DMS79 (cell line): ENCODE measurements around the gene S1PR1.
"Not testable (repeated sequence)": the region's sequence is repeated elsewhere in the genome, so short reads cannot be mapped to it uniquely, and the experiment has no call there.

Experiments
- DNase-seq: peaks from one replicate; lab custom pipeline; 2025; lab: John Stamatoyannopoulos, UW

Gene S1PR1

DNA sequence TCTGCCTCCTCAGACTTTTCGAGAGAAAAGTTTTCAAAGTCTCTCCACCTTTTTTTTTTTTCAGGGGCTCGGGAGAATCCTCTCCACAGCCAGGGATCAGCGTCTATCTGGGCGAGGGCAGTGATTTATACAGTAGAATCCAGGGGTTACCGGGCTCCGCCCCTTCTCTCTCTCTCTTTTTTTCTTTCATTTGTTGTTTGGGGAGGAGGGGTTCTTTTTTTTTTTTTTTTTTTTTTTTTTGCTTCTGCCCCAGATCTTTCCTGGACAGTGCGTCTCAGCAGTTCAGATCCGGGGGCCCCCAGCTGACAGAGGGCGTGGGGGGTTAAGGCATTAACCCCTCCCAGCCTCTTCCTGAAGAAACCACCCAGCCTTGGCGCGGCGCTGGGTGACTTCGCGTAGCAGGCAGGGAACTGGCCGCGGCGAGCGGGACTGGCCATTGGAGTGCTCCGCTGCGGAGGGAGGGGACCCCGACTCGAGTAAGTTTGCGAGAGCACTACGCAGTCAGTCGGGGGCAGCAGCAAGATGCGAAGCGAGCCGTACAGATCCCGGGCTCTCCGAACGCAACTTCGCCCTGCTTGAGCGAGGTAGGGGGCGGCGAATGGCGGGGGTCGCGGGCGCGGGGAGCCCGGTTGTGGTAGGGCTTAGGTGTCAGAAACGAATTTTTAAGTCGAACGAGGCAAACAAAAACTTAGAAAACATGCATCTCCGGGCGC, at the start of gene S1PR1:
TSS of gene S1PR1 (plus strand) at position 504 of the 713 bp plus-strand sequence. CDS start 1,966 bp downstream, outside the sequence.
- DNase-seq = no peak

DNA sequence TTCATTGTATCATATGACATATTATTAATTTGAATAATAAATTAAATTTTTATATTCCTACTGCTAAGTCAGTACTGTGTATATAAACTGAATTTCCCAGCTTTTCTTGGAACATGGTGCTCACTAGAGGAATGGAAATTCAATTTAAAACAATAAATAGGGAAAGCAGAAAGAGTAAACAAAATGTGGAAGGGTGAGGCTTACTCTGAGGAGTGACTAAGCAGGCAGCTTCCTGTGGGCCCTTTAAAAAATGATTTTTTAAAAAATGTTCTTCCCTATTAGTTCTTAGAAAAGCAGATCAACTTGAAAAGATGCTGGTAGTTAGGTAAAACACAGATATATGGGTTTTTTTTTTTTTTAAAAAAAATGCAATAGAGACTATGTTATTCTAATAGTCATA, 49.5 kb upstream of the S1PR1 start:
- no peak for DNase-seq

DNA sequence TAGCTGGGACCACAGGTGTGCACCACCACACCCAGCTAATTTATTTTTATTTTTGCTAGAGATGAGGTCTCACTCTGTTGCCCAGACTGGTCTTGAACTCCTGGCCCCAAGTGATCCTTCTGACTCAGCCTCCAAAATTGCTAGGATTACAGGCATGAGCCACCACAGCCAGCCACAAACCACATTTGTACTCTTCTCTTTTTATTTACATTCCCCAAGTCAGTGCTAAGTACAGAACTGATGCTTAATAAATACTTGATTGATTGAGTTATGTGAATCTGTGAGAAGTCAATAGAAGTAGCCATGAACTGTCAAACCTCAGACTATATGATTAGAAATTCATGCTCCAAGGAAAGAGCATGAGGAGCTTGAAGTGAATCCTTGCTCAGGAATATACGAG, 48.5 kb upstream of the S1PR1 start:
- DNase-seq = no peak

DNA sequence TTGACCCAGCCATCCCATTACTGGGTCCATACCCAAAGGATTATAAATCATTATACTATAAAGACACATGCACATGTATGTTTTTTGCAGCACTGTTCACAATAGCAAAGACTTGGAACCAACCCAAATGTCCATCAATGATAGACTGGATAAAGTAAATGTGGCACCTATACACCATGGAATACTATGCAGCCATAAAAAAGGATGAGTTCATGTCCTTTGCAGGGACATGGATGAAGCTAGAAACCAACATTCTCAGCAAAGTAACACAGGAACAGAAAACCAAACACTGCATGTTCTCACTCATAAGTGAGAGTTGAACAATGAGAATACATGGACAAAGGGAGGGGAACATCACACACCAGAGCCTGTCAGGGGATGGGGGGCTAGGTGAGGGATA, 47.9 kb upstream of the S1PR1 start:
- DNase-seq = not testable (repeated sequence)

DNA sequence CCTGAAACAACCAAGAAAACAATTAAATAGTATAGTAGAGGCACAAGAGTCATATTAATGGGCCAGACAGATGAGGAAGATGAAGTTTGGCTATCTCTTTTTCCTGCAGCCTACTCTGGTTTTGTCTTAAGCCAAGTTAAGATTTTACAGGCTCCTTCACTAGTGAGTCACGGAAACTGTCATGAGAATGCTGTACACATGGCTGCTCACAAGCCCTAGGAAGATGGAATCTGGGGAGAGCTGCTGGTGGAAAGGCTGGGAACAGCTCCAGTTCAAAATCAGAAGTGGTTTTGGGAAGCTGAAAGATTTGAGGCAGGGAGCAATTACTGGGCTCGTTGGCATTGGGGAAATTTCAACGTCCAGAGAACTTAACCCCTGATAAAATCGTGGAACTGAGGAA, 46.4 kb upstream of the S1PR1 start:
- no peak for DNase-seq

DNA sequence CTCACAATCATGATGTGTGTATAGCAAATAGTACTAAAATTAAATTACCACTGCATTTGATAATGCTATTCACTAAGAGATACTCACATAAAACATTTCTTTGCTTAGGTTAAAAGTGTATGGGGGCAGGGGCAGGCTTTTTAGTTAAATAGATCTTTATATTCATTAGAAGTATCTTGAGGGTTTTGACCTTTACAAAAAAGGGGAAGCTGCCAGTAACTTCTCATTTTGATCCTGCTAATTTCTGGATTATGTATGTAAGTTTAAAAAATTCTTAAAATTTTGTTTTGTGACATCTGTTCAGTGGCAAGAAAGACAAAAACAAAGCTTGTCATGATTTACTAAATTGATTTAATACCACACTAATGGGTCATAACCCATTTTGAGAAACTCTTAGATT, 45.8 kb upstream of the S1PR1 start:
- DNase-seq = no peak

DNA sequence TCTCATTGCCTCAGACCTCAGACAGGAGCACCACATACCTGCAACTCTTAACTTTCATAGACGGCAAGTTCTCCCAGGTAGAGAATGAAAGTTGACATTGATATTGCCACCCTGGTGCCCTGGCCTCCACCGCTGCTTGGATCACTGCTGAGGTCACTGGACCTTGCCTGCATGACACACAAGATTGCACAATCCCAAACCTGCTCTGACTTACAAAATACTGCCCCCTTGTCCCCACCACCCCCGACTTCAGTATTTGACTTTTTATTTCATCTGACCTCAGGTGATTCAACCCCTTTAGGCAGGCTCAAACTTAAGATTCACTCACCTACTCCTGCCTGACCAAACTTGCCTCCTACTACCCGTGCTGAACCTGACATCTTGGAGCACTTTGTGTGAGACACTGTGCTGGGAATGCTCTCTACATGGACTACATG, 43.1 kb upstream of the S1PR1 start:
- no peak for DNase-seq

DNA sequence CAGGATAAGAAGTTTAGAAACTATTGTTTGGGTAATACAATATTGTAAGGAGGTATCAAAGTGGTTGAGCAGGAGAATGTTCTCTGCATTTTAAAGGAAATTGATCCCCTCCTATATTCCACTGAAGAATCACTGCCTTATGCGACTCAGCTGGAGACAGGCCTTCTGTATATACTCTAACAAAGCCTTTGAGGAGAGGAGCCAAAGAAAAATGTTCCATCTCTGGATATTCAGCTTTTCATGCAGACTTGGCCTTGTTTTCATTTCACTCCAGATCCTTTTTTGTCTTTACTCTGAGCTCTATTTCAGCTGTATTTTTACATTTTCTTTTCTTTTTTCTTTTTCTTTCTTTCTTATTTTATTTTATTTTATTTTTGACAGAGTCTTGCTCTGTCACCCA, 42.1 kb upstream of the S1PR1 start:
- no peak for DNase-seq

DNA sequence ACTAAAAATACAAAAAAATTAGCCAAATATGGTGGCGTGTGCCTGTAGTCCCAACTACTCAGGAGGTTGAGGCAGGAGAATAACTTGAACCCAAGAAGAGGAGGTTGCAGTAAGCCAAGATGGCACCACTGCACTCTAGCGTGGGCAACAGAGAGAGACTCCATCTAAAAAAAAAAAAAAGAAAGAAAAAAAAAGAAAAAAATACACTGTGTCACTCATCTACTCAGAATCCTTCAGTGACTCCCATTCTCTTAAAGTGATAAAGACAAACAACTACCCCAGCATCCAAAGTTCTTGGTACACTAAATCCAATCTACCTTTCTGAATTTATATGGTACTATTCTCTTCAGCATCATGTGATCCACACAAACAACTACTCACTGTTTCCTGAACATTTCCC, 40.2 kb upstream of the S1PR1 start:
- no peak for DNase-seq

DNA sequence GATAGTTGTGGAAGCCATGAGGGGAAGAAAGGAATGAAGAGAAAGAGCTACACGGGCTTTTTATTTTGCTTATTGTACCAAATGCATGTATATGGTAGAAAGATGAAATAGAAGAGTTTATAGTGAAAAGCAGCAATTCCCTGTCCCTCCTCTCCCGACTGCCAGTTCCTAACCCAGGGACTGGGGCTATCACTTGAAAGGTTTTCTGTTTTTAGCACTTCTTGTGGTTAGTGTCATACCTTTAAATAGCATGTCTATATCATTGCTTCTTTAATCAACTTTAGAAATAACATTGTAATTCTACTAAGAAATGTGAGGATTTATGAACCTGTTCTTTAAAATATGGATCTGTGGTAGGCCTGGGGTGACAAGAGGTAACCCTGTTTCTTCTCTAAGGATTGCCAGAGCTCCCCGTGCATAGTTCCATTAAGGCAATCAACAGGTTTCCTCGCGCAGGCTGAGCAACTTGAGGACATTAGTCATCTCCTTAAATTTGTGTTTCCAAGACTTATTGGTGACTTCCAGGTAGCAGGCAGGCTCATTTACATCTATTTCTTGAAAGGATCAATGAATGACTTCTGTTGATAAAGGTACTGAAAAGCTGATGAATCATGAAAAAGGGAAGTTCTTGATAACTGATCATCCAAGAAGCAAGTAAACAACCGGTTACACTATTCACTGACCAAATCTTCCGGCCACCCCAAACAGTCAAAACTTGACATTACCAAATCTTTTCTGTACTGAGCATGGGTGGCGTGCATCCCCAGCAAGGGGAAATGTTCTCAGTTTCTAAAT, 37.8 kb upstream of the S1PR1 start:
- DNase-seq = no peak

DNA sequence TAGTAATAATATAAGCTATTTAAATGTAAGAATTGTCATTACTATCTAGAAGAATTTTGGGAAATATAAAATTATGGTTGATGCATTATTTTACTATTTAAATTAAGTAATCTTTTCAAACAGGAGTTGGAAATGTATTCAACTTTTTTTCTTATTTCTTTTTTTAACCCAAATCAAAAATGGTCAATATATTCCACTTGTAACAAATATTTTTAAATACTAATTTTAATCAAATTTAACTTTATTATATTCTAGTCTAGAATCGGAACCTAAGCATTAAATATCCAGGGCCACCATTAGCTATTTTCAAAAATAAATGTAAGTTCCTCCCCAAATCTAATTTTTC, 37.2 kb upstream of the S1PR1 start:
- DNase-seq = no peak

DNA sequence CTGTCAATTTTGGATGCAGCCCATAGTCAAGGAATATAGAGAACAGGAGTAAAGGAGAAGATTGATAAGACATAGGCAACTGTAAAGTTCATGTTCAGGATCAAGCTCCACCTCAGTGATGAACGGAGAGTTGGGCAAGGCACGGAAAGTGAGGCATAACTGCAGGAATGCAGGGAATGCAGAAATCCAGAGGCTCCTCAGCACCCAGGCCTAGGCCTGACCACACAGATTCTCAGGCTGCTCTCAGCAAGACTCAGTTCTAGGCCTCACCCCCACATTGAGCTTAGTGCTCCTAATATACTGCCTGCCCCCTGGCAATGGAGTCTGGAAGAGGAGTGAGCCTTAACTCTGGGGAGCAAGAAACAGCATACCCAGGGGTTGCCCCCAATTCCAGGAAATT, 36.3 kb upstream of the S1PR1 start:
- DNase-seq = no peak

DNA sequence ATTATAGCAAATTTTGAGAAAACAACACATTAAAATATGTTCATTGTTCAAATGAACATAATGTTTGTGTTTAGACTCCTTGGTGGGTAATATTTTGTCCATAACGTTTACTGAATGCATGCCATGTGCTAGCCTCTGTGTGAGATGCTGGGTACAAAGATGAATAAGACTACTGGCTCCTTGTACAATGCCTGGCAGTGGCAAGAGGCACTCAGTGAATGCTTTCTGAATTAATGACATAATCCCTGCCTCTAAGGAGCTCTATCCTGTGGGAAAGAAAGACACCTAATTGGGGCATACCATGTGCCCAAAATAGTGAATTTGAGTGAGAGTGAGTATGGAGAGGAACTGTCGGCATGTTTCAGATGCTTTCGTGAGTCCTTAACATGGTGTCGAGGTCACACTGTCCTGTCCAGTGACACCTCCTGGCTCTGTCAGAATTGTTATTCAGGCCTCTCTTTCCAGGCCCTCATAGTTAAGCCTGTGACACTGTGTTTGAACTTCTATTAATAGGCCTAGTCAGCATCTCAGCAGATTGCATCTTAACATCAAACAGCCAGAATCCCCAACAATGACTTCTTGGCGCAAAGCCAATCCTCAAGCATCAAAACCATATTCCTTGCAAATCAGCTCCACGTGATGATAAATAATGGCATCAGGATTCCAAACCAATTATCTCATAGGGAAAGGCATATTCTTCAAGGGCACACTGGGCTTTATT, 32.8 kb upstream of the S1PR1 start:
- no peak for DNase-seq

DNA sequence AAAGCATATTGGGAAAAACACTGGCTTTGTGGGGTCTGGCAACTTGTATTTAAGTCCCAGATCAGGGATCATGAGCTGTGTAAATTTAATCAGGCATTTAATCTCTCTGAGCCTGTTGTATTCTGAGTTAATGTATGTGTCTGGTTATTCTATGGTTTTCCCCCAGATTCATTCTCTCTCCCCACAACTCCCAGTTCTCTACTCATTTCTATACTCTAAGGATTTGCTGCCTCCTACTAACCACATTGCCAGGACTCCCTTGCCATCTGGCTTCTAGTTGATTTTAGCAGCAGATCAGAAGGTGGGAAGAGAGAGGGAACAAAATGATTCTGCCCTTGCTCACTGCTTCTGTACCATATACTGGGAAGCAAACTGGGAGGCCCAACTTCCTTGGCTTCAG, 31.4 kb upstream of the S1PR1 start:
- no peak for DNase-seq

DNA sequence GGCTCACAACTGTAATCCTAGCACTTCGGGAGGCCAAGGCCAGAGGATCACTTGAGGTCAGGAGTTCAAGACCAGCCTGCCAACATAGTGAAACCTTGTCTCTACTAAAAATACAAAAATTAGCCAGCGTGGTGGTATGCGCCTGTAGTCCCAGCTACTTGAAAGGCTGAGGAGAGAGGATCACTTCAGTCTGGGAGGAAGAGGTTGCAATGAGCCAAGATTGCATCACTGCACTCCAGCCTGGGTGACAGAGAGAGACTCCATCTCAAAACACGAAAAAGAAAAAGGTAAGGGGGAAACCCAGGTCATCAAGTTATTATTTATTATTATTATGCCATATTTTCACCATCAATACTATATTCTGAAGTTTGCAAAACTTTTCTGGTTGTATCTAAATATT, 30.7 kb upstream of the S1PR1 start:
- not testable (repeated sequence) for DNase-seq

DNA sequence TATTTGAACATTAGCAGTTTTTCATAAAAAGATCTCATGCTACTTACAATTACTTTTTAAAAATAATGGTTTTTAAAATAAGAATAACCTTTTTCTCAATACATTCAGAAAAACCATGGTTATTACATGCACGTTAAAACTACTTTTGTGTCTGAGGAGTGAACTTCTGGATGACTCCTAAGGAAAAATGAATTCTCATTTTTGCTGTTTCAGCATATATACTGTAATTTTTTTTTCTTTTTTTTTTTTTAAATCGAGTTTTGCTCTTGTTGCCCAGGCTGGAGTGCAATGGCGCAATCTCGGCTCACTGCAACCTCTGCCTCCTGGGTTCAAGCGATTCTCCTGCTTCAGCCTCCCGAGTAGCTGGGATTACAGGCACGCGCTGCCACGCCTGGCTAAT, 29.5 kb upstream of the S1PR1 start:
- not testable (repeated sequence) for DNase-seq

DNA sequence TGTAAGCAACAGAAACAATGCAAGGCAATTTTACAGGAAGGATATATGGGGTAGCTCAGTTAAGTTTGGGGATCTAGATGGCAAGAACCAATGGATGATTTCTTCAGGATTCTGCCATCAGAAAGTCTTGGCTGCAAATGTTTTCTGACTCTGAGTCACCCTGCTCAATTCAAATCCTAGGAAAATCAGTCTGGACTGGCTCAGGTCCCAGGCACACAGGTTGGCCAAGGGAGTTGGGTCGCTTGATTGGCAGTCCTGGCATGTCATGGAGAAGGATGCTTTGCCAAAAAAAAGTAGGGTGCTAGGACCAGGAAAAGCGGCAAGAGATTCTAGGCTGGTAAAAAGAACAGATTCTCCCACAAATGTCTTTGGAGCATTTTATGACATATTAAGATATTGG, 28.9 kb upstream of the S1PR1 start:
- no peak for DNase-seq

DNA sequence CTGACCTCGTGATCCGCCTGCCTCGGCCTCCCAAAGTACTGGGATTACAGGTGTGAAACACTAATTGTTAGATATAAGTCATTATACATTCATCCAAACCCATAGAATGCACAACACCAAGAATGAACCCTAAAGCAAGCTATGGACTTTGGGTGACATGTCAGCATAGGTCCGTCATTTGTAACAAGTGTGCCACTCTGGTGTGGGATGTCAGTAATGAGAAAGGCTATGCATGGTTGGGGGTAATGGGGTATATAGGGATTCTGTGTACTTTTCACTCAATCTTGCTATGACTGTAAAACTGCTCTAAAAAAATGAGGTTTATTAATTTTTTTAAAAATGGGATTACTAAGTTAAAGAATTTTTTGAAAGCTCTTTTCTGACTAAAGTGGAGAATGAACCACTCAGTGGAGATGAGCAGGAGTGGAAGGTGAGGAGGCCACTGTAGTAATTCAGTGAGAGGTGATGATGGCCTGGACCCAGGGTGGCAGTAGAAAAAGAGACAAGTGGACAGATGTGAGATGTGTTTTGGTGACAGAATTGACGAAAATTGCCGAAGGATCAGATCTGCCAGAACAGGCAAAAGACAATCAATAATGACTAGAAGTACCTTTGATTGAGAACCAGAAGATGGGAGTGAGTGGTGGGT, 21.3 kb upstream of the S1PR1 start:
- DNase-seq = no peak

DNA sequence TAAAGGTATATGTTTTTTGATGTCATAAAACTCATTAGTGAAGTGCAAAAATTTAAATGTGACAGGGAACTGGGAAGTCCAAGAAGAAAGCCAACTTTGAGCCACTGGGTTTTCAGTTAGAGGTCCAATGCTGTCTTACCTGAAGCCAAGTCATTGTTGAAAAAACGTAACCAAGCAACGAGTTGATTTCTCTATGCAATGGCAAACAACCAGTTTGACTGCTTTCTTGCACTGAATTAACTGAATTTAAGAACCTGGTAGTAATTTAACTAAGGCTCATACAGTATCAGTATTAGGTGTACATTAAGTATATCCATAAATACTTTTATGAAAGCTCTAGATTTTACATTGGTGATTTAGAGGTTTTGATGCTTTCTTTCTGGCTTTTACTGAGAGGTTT, 20.2 kb upstream of the S1PR1 start:
- DNase-seq = no peak

DNA sequence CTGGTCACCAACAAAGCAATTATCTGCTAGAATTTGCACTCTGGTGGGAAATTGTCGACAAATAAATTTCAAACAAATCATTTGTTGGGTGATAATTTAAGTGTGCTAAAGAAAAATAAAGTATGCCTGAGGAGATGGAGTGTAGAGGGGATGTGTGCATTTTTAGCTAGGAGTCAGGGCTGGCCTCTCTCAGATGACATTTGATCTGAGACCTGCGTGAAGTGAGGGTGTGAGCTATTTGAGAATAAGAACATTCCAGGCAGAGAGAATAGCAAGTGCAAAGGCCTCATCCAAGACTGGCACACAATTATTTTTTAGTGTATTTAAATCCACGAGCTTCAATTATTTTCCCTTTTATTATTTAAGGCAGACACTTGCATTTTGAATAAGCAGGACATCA, 19.7 kb upstream of the S1PR1 start:
- no peak for DNase-seq

DNA sequence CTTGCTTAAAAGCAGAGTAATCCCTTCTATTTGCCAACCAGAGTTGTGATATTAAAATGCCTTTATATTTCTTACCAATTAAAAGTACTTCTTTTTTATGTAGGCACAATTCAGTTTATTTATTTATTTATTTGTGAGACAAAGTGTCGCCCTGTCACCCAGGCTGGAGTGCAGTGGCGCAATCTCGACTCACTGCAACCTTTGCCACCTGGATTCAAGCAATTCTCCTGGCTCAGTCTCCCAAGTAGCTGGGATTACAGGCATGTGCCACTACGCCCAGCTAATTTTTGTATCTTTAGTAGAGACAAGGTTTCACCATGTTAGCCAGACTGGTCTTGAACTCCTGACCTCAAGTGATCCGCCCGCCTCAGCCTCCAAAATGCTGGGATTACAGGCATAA, 17.9 kb upstream of the S1PR1 start:
- DNase-seq = not testable (repeated sequence)
